Smooth muscle cell (in vitro differentiated cells): Measurements from ENCODE around the gene BLOC1S3. TPM values are rescaled to one million over a fixed set of nuclear protein-coding genes. Genes with fewer than 3 reads are reported as not detected.

ENCODE experiments used
- DNase-seq: peaks from one replicate; lab custom pipeline; 2025; ENCODE audit not compliant: unreplicated experiment; lab: John Stamatoyannopoulos, UW
- H2AFZ ChIP-seq: fragments of 200-600 bp; sonication (generic); 2 replicates; pipeline ENCODE4 v1.6.0; 2016; ENCODE audit warnings: antibody characterized with exemption, low read depth, mild to moderate bottlenecking
- H3F3A ChIP-seq: fragments of 200-600 bp; sonication (generic); 2 replicates; pipeline ENCODE4 v1.6.0; 2017; ENCODE audit warnings: antibody characterized with exemption, low read depth
- H3K27ac ChIP-seq: fragments of 200-600 bp; sonication (generic); 2 replicates; pipeline ENCODE4 v1.5.1; 2016; ENCODE audit warnings: low read depth, mild to moderate bottlenecking
- H3K27me3 ChIP-seq: fragments of 200-600 bp; sonication (generic); 2 replicates; pipeline ENCODE4 v1.6.1; 2016; ENCODE audit warnings: low read depth, mild to moderate bottlenecking
- H3K36me3 ChIP-seq: fragments of 200-600 bp; sonication (generic); 2 replicates; pipeline ENCODE4 v1.5.1; 2016; ENCODE audit warnings: low read depth
- H3K4me1 ChIP-seq: fragments of 200-600 bp; sonication (generic); 2 replicates; pipeline ENCODE4 v1.5.1; 2016; ENCODE audit warnings: low read depth
- H3K4me2 ChIP-seq: fragments of 200-600 bp; sonication (generic); 2 replicates; pipeline ENCODE4 v1.6.0; 2016; ENCODE audit warnings: mild to moderate bottlenecking
- H3K4me3 ChIP-seq: fragments of 200-600 bp; sonication (generic); 2 replicates; pipeline ENCODE4 v1.5.1; 2016; ENCODE audit warnings: mild to moderate bottlenecking
- H3K79me2 ChIP-seq: fragments of 200-600 bp; sonication (generic); 2 replicates; pipeline ENCODE4 v1.6.0; 2016; ENCODE audit warnings: low read depth, mild to moderate bottlenecking
- H3K9ac ChIP-seq: fragments of 200-600 bp; sonication (generic); 2 replicates; pipeline ENCODE4 v1.6.0; 2016; ENCODE audit warnings: low read depth
- H3K9me3 ChIP-seq: fragments of 200-600 bp; sonication (generic); replicated peaks from 2 replicates; pipeline ENCODE4 v1.5.1; 2016; ENCODE audit warnings: low read depth
- H4K20me1 ChIP-seq: fragments of 200-600 bp; sonication (generic); 2 replicates; pipeline ENCODE4 v1.6.0; 2016; ENCODE audit warnings: low read depth
- WGBS: methylation state at CpG from one replicate; pipeline ENCODE4 v1.1.7; 2016; ENCODE audit warnings: low lambda C conversion rate; 5-methylcytosine and 5-hydroxymethylcytosine counted together
- polyA plus RNA-seq: library from polyadenylated mRNA; unstranded; fragments of >200 nt; fragmentation: Nextera tagmentation; extraction: Ambion mirVana; gene quantifications from 2 replicates; pipeline ENCODE4 v1.2.1, GENCODE V29; 2016
- total RNA-seq: library from RNA; depleted of rRNA; stranded (reverse); fragments of >200 nt; gene quantifications from 2 replicates; pipeline ENCODE4 v1.2.3, GENCODE V29; 2014
- TF ChIP-seq, protein P1 (sequence below): fragments of 200-600 bp; sonication (generic); IDR thresholded peaks from 2 replicates; pipeline ENCODE4 v1.5.1; 2017; ENCODE audit warnings: borderline replicate concordance, mild to moderate bottlenecking, antibody characterized with exemption; ENCODE audit not compliant: insufficient read depth, poor library complexity, severe bottlenecking

The BLOC1S3 gene
- total and polyA plus RNA-seq, 2 experiments from 2014 or later: 3.5 to 7.7 TPM

DNA sequence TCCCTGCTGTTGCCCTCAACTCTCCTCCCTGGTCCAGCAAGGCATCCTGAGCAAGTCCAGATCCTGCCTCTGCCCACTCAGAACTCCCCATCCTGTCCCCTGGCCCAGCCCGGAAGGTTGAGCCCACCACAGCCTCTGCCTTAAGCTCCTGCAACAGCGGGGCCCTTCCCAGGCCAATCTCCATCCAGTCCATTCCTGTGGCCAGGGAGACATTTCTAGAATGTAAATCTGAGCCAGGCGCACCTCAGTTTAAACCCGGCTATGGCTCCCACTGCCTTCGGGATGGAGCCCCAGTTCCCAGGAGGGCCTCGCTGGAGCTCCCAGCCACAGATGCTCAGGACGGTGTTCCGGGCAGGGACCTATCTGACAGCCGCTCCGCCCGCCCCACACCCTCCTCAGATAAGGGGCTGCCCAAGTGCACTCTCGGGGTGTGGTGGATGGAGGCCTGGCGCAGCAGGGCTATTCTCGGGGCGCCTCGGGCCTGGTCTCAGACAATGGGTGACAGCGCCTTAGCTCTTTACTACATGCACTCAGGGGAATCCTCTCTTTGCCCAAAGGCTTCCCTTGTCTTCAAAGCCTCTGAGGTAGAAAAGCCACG lies 5.9 kb upstream of the BLOC1S3 start:
- no peak for DNase-seq
- Histone ChIP-seq H3F3A (no peaks in the 10 kb centered on the region), H3K9me3 (no peaks in the 10 kb centered on the region), H3K27ac (no peak overlapping the region), H3K36me3 (no peaks in the 10 kb centered on the region), H4K20me1 (peaks cover 6% of the 10 kb centered on the region), H3K9ac (no peak overlapping the region), H3K4me1 (peaks cover 9% of the 10 kb centered on the region), H2AFZ (no peak overlapping the region), H3K79me2 (no peaks in the 10 kb centered on the region), H3K4me2 (peak overlapping the region; percentile 31), H3K4me3 (no peak overlapping the region), H3K27me3 (no peaks in the 10 kb centered on the region)
- TF ChIP-seq, protein P1, sequence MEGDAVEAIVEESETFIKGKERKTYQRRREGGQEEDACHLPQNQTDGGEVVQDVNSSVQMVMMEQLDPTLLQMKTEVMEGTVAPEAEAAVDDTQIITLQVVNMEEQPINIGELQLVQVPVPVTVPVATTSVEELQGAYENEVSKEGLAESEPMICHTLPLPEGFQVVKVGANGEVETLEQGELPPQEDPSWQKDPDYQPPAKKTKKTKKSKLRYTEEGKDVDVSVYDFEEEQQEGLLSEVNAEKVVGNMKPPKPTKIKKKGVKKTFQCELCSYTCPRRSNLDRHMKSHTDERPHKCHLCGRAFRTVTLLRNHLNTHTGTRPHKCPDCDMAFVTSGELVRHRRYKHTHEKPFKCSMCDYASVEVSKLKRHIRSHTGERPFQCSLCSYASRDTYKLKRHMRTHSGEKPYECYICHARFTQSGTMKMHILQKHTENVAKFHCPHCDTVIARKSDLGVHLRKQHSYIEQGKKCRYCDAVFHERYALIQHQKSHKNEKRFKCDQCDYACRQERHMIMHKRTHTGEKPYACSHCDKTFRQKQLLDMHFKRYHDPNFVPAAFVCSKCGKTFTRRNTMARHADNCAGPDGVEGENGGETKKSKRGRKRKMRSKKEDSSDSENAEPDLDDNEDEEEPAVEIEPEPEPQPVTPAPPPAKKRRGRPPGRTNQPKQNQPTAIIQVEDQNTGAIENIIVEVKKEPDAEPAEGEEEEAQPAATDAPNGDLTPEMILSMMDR: no peak
- 82% methylated on average over 17 of the region's 18 CpGs for WGBS

DNA sequence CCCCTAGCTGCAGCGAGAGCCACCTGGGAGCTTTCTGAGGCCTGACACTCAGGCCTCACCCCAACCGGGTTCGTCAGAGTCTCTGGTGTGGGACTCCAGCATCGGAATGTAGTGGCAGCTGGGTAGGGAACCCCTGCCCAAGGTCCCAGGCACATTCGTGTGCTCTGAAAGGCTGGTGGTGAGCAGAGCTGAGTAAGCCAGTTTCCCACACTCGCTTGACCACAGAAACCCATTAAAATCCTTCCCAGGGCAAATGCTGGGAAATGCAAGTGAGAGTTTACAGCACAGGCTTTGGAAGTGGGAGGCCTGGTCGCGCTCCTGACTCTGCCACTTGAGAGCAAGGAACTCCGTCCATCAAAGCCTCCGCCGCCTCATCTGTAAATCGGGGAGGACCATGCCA lies 4.8 kb upstream of the BLOC1S3 start:
- H3K27ac ChIP-seq: peak overlapping the region; percentile 62
- H3K79me2 ChIP-seq: no peaks in the 10 kb centered on the region
- no peaks in the 10 kb centered on the region for H3K36me3 ChIP-seq
- no peak for DNase-seq
- no peaks in the 10 kb centered on the region for H3K27me3 ChIP-seq
- peaks cover 6% of the 10 kb centered on the region for H4K20me1 ChIP-seq
- WGBS: 32% methylated on average over 12 of the region's 12 CpGs
- no peaks in the 10 kb centered on the region for H3K9me3 ChIP-seq
- no peak overlapping the region for H3K9ac ChIP-seq
- H3K4me1 ChIP-seq: peaks cover 9% of the 10 kb centered on the region
- H3F3A ChIP-seq: no peaks in the 10 kb centered on the region
- TF ChIP-seq, protein P1: no peak
- no peak overlapping the region for H3K4me3 ChIP-seq
- H3K4me2 ChIP-seq: peak overlapping the region; percentile 56
- no peak overlapping the region for H2AFZ ChIP-seq

DNA sequence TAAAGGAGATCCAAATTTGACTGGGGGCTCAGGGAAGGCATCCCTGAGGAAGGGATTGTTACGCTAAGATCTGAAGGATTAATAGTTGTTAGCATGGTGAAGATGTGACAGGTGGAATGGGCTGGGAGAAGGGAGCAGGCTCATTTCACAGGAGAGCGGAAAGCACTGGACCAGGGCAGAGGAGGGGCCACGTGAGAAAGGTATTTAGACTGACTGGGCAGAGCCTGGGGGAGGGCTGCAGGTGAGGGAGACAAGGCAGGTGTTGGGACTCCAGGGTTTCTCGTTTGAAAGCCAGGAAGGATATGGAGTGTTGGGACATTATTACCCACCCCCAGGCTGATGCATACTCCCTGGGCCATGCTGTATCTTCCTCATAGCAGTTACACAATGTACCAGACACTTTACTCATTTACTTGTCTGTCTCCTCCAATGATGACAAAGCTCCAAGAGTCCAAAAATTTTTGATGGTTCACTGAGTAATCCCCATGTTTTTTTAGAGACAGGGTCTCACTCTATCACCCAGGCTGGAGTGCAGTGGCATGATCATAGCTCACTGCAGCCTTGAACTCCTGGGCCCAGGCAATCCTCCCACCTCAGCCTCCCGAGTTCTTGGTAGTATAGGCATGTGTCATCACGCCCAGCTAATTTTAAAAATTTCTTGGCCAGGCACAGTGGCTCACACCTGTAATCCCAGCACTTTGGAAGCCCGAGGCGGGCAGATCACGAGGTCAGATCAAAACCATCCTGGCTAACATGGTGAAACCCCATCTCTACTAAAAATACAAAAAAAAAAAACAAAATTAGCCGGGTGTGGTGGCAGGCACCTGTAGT lies 2.9 kb upstream of the BLOC1S3 start:
- TF ChIP-seq, protein P1: no peak
- peaks cover 6% of the 10 kb centered on the region for H3F3A ChIP-seq
- 86% methylated on average over 10 of the region's 10 CpGs for WGBS
- H3K27ac ChIP-seq: no peak overlapping the region
- peaks cover 12% of the 10 kb centered on the region for H3K4me1 ChIP-seq
- H3K79me2 ChIP-seq: peaks cover 11% of the 10 kb centered on the region
- H3K4me3 ChIP-seq: no peak overlapping the region
- DNase-seq: no peak
- no peak overlapping the region for H3K4me2 ChIP-seq
- no peaks in the 10 kb centered on the region for H3K27me3 ChIP-seq
- H4K20me1 ChIP-seq: peaks cover 10% of the 10 kb centered on the region
- H3K9ac ChIP-seq: no peak overlapping the region
- no peaks in the 10 kb centered on the region for H3K36me3 ChIP-seq
- H2AFZ ChIP-seq: no peak overlapping the region
- no peaks in the 10 kb centered on the region for H3K9me3 ChIP-seq
